SK-N-SH treated with all-trans-retinoic acid at 6 μM for 48 hours (cell line): ENCODE measurements around the gene TBC1D25.
A peak's percentile ranks its signal among the peaks of the same experiment; 100 is the strongest.
"Not testable (repeated sequence)": the region's sequence is repeated elsewhere in the genome, so short reads cannot be mapped to it uniquely, and the experiment has no call there.

ENCODE experiments used
- ATAC-seq: fragments of 200-7000 bp; cut with Tn5 transposase; 3 replicates; pipeline ENCODE4 v1.9.1; 2020; ENCODE audit warnings: mild to moderate bottlenecking, moderate library complexity
- ARNTL ChIP-seq: fragments of 450-650 bp; formaldehyde crosslinking; IDR thresholded peaks from 2 replicates; pipeline ENCODE4 v1.5.0; 2020; ENCODE audit warnings: low read depth, mild to moderate bottlenecking, moderate library complexity, borderline replicate concordance
- BACH2 ChIP-seq: fragments of 250-450 bp; sonication (Bioruptor Pico); IDR thresholded peaks from 2 replicates; pipeline ENCODE4 v1.9.0; 2021; ENCODE audit warnings: mild to moderate bottlenecking, borderline replicate concordance
- CSDC2 ChIP-seq: fragments of 250-450 bp; sonication (Bioruptor Pico); IDR thresholded peaks from 2 replicates; pipeline ENCODE4 v1.5.0; 2020; ENCODE audit warnings: mild to moderate bottlenecking, moderate library complexity
- ESRRG ChIP-seq: fragments of 250-450 bp; sonication (Bioruptor Pico); IDR thresholded peaks from 2 replicates; pipeline ENCODE4 v1.6.1; 2021; ENCODE audit warnings: mild to moderate bottlenecking
- GLIS3 ChIP-seq: fragments of 250-450 bp; sonication (Bioruptor Pico); IDR thresholded peaks from 2 replicates; pipeline ENCODE4 v1.5.0; 2020; ENCODE audit warnings: mild to moderate bottlenecking, moderate library complexity
- ISL1 ChIP-seq: fragments of 250-450 bp; sonication (Bioruptor Pico); IDR thresholded peaks from 2 replicates; pipeline ENCODE4 v2.1.2; 2022; ENCODE audit warnings: mild to moderate bottlenecking, moderate library complexity
- OSR1 ChIP-seq: fragments of 250-450 bp; sonication (Bioruptor Pico); IDR thresholded peaks from 2 replicates; pipeline ENCODE4 v1.8.0; 2022; ENCODE audit warnings: moderate library complexity, mild to moderate bottlenecking, inconsistent platforms
- PATZ1 ChIP-seq: fragments of 250-450 bp; sonication (Bioruptor Pico); IDR thresholded peaks from 2 replicates; pipeline ENCODE4 v1.8.0; 2020; ENCODE audit warnings: mild to moderate bottlenecking, moderate library complexity, borderline replicate concordance
- POU6F1 ChIP-seq: fragments of 250-450 bp; sonication (Bioruptor Pico); IDR thresholded peaks from 2 replicates; pipeline ENCODE4 v1.8.0; 2021; ENCODE audit warnings: low read depth, mild to moderate bottlenecking, moderate library complexity, borderline replicate concordance
- PPARA ChIP-seq: fragments of 250-450 bp; sonication (Bioruptor Pico); IDR thresholded peaks from 2 replicates; pipeline ENCODE4 v1.5.0; 2020; ENCODE audit warnings: mild to moderate bottlenecking, borderline replicate concordance
- SNAI2 ChIP-seq: fragments of 250-450 bp; sonication (Bioruptor Pico); IDR thresholded peaks from 2 replicates; pipeline ENCODE4 v1.5.0; 2020; ENCODE audit warnings: mild to moderate bottlenecking, moderate library complexity
- TCF4 ChIP-seq: fragments of 250-450 bp; sonication (Bioruptor Pico); IDR thresholded peaks from 2 replicates; pipeline ENCODE4 v1.8.0; 2021; ENCODE audit warnings: mild to moderate bottlenecking, moderate library complexity, borderline replicate concordance
- TSHZ2 ChIP-seq: fragments of 250-450 bp; sonication (Bioruptor Pico); IDR thresholded peaks from 2 replicates; pipeline ENCODE4 v1.5.0; 2020; ENCODE audit warnings: mild to moderate bottlenecking, moderate library complexity
- ZC3H10 ChIP-seq: fragments of 250-450 bp; sonication (Bioruptor Pico); IDR thresholded peaks from 2 replicates; pipeline ENCODE4 v1.5.1; 2021; ENCODE audit warnings: mild to moderate bottlenecking, moderate library complexity
- ZFP3 ChIP-seq: fragments of 250-450 bp; sonication (Bioruptor Pico); IDR thresholded peaks from 2 replicates; pipeline ENCODE4 v1.5.0; 2020; ENCODE audit warnings: mild to moderate bottlenecking, moderate library complexity
- ZFP30 ChIP-seq: fragments of 450-650 bp; formaldehyde crosslinking; IDR thresholded peaks from 2 replicates; pipeline ENCODE4 v1.5.0; 2022; ENCODE audit warnings: mild to moderate bottlenecking, moderate library complexity
- ZNF565 ChIP-seq: fragments of 450-650 bp; formaldehyde crosslinking; conservative IDR thresholded peaks from 2 replicates; pipeline ENCODE4 v1.5.0; 2020; ENCODE audit warnings: low read depth, mild to moderate bottlenecking, moderate library complexity
- ZNF70 ChIP-seq: fragments of 450-650 bp; formaldehyde crosslinking; IDR thresholded peaks from 2 replicates; pipeline ENCODE4 v1.5.0; 2020; ENCODE audit warnings: mild to moderate bottlenecking, moderate library complexity
- ZNF8 ChIP-seq: fragments of 450-650 bp; formaldehyde crosslinking; IDR thresholded peaks from 2 replicates; pipeline ENCODE4 v1.5.0; 2020; ENCODE audit warnings: mild to moderate bottlenecking, moderate library complexity

Gene TBC1D25

GRCh38 chrX:48540028-48540375 lies 488 bp downstream of the TBC1D25 start:
- TF ChIP-seq POU6F1 (no peak), TCF4 (CRISPR knock-in tag) (no peak), ZNF8 (CRISPR knock-in tag) (no peak), ESRRG (CRISPR knock-in tag) (no peak), CSDC2 (CRISPR knock-in tag) (no peak), ISL1 (no peak), ZFP3 (CRISPR knock-in tag) (no peak), ARNTL (CRISPR knock-in tag) (no peak), ZNF70 (CRISPR knock-in tag) (no peak), OSR1 (CRISPR knock-in tag) (no peak), PPARA (CRISPR knock-in tag) (no peak), ZFP30 (no peak), ZC3H10 (no peak), ZNF565 (CRISPR knock-in tag) (no peak)
- peak; percentile 68 for ATAC-seq

GRCh38 chrX:48540480-48540879 lies 966 bp downstream of the TBC1D25 start:
- TF ChIP-seq ZNF8 (CRISPR knock-in tag) = no peak
- TF ChIP-seq POU6F1 = no peak
- TF ChIP-seq ZNF70 (CRISPR knock-in tag) = no peak
- no peak for ATAC-seq

GRCh38 chrX:48541140-48541814 lies 1.8 kb downstream of the TBC1D25 start:
- TF ChIP-seq OSR1 (CRISPR knock-in tag) (no peak), PATZ1 (CRISPR knock-in tag) (no peak), ARNTL (CRISPR knock-in tag) (no peak), ESRRG (CRISPR knock-in tag) (no peak), ISL1 (no peak), ZFP3 (CRISPR knock-in tag) (no peak), TCF4 (CRISPR knock-in tag) (no peak), TSHZ2 (no peak), SNAI2 (CRISPR knock-in tag) (no peak), ZC3H10 (no peak), BACH2 (CRISPR knock-in tag) (no peak), ZFP30 (no peak), GLIS3 (CRISPR knock-in tag) (no peak)
- ATAC-seq = no peak

GRCh38 chrX:48548871-48549270 lies 9.4 kb downstream of the TBC1D25 start:
- TF ChIP-seq ZFP30 = no peak
- no peak for ATAC-seq

GRCh38 chrX:48555731-48556325 lies 16.3 kb downstream of the TBC1D25 start:
- not testable (repeated sequence) for ATAC-seq
